GM23338 (cell line): ENCODE results near the gene CIT. TPM values are rescaled to one million over a fixed set of nuclear protein-coding genes. Genes with fewer than 3 reads are reported as not detected.

Experiments used
- ATAC-seq: fragments of 200-7000 bp; cut with Tn5 transposase; 3 replicates; pipeline ENCODE4 v1.9.1; 2020
- DNase-seq: peaks from one replicate; pipeline ENCODE4 v3.0.0-alpha.2; 2015; ENCODE audit warnings: low spot score
- H2AFZ ChIP-seq: fragments of 200-600 bp; sonication (generic); 2 replicates; pipeline ENCODE4 v1.8.0; 2016; ENCODE audit warnings: antibody characterized with exemption, mild to moderate bottlenecking, moderate library complexity
- H3F3A ChIP-seq: fragments of 200-600 bp; sonication (generic); replicated peaks from 2 replicates; pipeline ENCODE4 v1.8.0; 2017; ENCODE audit warnings: antibody characterized with exemption, mixed run types, low read depth
- H3K27ac ChIP-seq: fragments of 200-600 bp; sonication (generic); 2 replicates; pipeline ENCODE4 v1.6.1; 2016; ENCODE audit warnings: low read depth
- H3K27me3 ChIP-seq: fragments of 200-600 bp; sonication (generic); 2 replicates; pipeline ENCODE4 v1.8.0; 2016; ENCODE audit warnings: mild to moderate bottlenecking, mixed run types, moderate library complexity; ENCODE audit not compliant: insufficient read depth
- H3K36me3 ChIP-seq: fragments of 200-600 bp; sonication (generic); 2 replicates; pipeline ENCODE4 v1.8.0; 2016; ENCODE audit warnings: mild to moderate bottlenecking; ENCODE audit not compliant: insufficient read depth
- H3K4me1 ChIP-seq: fragments of 200-600 bp; sonication (generic); 2 replicates; pipeline ENCODE4 v1.8.0; 2016; ENCODE audit warnings: mild to moderate bottlenecking, moderate library complexity; ENCODE audit not compliant: insufficient read depth
- H3K4me2 ChIP-seq: fragments of 200-600 bp; sonication (generic); 2 replicates; pipeline ENCODE4 v1.7.1; 2017; ENCODE audit warnings: mixed run types
- H3K4me3 ChIP-seq: fragments of 200-600 bp; sonication (generic); 2 replicates; pipeline ENCODE4 v1.6.1; 2016; ENCODE audit warnings: mixed run types
- H3K79me2 ChIP-seq: fragments of 200-600 bp; sonication (generic); replicated peaks from 2 replicates; pipeline ENCODE4 v1.8.0; 2017; ENCODE audit warnings: mild to moderate bottlenecking; ENCODE audit not compliant: insufficient read depth
- H3K9me2 ChIP-seq: fragments of 200-600 bp; sonication (generic); 2 replicates; pipeline ENCODE4 v1.8.0; 2017; ENCODE audit not compliant: insufficient read depth
- H4K20me1 ChIP-seq: fragments of 200-600 bp; sonication (generic); replicated peaks from 2 replicates; pipeline ENCODE4 v1.8.0; 2017; ENCODE audit warnings: mild to moderate bottlenecking; ENCODE audit not compliant: insufficient read depth
- H3K27ac Mint-ChIP-seq: 2 replicates; pipeline ENCODE4 v1.8.0; 2020; ENCODE audit warnings: inconsistent platforms, mild to moderate bottlenecking, moderate library complexity, mixed read lengths
- H3K27me3 Mint-ChIP-seq: 3 replicates; pipeline ENCODE4 v1.8.0; 2022; ENCODE audit warnings: low read depth, mild to moderate bottlenecking, moderate library complexity, mixed read lengths, inconsistent platforms; ENCODE audit not compliant: insufficient read depth, poor library complexity
- H3K36me3 Mint-ChIP-seq: 3 replicates; pipeline ENCODE4 v1.8.0; 2021; ENCODE audit warnings: low read depth, mild to moderate bottlenecking, inconsistent platforms, moderate library complexity, mixed read lengths
- H3K4me1 Mint-ChIP-seq: 3 replicates; pipeline ENCODE4 v1.8.0; 2020; ENCODE audit warnings: mild to moderate bottlenecking, inconsistent platforms, mixed read lengths
- H3K4me3 Mint-ChIP-seq: 3 replicates; pipeline ENCODE4 v1.8.0; 2021; ENCODE audit warnings: moderate library complexity, mild to moderate bottlenecking, inconsistent platforms, mixed read lengths
- H3K9me3 Mint-ChIP-seq: 3 replicates; pipeline ENCODE4 v1.8.0; 2020; ENCODE audit warnings: moderate library complexity, mild to moderate bottlenecking, inconsistent platforms, mixed read lengths
- CREB1 ChIP-seq: fragments of 250-450 bp; sonication (Bioruptor Pico); IDR thresholded peaks from 2 replicates; pipeline ENCODE4 v1.5.0; 2020; ENCODE audit warnings: low read depth, mild to moderate bottlenecking, moderate library complexity
- EZH2 ChIP-seq: fragments of 200-600 bp; sonication (generic); IDR thresholded peaks from one replicate; pipeline ENCODE4 v1.8.0; 2017; ENCODE audit warnings: antibody characterized with exemption, mild to moderate bottlenecking, low read depth; ENCODE audit not compliant: unreplicated experiment
- JUNB ChIP-seq: IDR thresholded peaks from one replicate; pipeline ENCODE4 v1.6.1; 2016; ENCODE audit warnings: antibody characterized with exemption; ENCODE audit not compliant: unreplicated experiment
- NANOG ChIP-seq: IDR thresholded peaks from 2 replicates; pipeline ENCODE4 v1.6.1; 2016; ENCODE audit warnings: antibody characterized with exemption, borderline replicate concordance
- POLR2AphosphoS5 ChIP-seq: IDR thresholded peaks from 2 replicates; pipeline ENCODE4 v1.6.1; 2016; ENCODE audit warnings: antibody characterized with exemption, low read depth
- STAT1 ChIP-seq: IDR thresholded peaks from one replicate; pipeline ENCODE4 v1.6.1; 2016; ENCODE audit warnings: antibody characterized with exemption; ENCODE audit not compliant: unreplicated experiment
- ZNF114 ChIP-seq: fragments of 250-450 bp; sonication (Bioruptor Pico); IDR thresholded peaks from 2 replicates; pipeline ENCODE4 v1.5.0; 2020; ENCODE audit warnings: mild to moderate bottlenecking, moderate library complexity
- ZNF331 ChIP-seq: fragments of 250-450 bp; sonication (Bioruptor Pico); IDR thresholded peaks from 2 replicates; pipeline ENCODE4 v1.5.0; 2020; ENCODE audit warnings: low read depth, mild to moderate bottlenecking, moderate library complexity
- polyA plus RNA-seq: library from polyadenylated mRNA; unstranded; fragments of >200 nt; fragmentation: Nextera tagmentation; extraction: Ambion mirVana; gene quantifications from 2 replicates; pipeline ENCODE4 v1.2.1, GENCODE V29; 2016
- total RNA-seq: library from RNA; depleted of rRNA; stranded (reverse); fragments of >200 nt; shearing (Covaris generic); gene quantifications from 2 replicates; pipeline ENCODE4 v1.2.3, GENCODE V29; 2014
- TF ChIP-seq, protein P1 (sequence below): IDR thresholded peaks from 2 replicates; pipeline ENCODE4 v1.6.1; 2016; ENCODE audit warnings: antibody characterized with exemption
- TF ChIP-seq, protein P2 (sequence below): IDR thresholded peaks from one replicate; pipeline ENCODE4 v1.6.1; 2018; ENCODE audit warnings: antibody characterized with exemption; ENCODE audit not compliant: unreplicated experiment
- TF ChIP-seq, protein P3 (sequence below), 2 experiments: fragments of 200-600 bp in 1 of 2; sonication (generic) in 1 of 2; conservative IDR thresholded peaks; 2 replicates each; pipeline versions ENCODE4 v1.5.1 to v1.6.1; 2016 to 2017; ENCODE audit warnings: antibody characterized with exemption in 2 of 2, low read depth in 2 of 2, mild to moderate bottlenecking in 2 of 2, moderate library complexity in 1 of 2

CIT gene
- total and polyA plus RNA-seq, 2 experiments from 2014 or later: 9.7 to 47.8 TPM

DNA sequence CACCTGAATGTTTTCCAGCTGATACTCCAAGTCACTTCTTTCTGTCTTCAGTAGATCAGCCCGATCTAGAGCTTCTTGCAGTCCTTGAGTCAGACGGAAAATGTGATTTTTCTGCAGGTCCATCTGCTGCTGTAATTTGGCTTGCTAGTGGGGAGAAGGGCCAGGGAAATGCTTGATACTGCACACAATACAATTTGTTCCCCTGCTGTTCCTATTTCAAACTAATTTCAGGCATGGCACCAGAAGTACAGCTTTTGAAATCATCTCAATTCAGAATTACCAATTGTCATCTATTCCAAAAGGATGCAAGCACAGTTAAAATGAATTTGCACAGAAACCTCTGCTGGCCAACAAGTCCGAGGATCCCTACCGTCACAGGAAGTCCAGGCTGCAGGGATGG is 155.8 kb downstream of the CIT start (continued):
- TF ChIP-seq NANOG (no peak), POLR2AphosphoS5 (no peak), JUNB (no peak), ZNF331 (no peak), CREB1 (CRISPR knock-in tag) (no peak)
- TF ChIP-seq, protein P1, sequence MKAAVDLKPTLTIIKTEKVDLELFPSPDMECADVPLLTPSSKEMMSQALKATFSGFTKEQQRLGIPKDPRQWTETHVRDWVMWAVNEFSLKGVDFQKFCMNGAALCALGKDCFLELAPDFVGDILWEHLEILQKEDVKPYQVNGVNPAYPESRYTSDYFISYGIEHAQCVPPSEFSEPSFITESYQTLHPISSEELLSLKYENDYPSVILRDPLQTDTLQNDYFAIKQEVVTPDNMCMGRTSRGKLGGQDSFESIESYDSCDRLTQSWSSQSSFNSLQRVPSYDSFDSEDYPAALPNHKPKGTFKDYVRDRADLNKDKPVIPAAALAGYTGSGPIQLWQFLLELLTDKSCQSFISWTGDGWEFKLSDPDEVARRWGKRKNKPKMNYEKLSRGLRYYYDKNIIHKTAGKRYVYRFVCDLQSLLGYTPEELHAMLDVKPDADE: no peak

DNA sequence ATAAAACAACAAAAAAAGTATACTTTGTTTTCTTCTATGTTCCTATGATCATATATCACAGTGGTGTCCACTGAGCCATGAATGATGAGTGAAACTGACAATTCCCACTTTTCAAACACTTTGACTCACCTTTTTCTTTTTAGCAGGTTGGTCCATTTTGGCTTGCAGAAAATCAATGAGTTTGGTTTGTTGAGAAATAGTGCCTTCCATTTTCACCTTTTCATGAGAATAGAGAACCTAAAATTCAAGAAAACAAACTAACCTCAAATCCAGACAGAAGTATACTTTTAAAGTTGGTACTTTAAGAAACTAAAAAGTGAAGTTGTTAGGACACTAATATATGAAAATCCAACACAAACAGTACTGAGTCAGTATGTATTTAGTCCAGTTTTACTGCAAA is 156.8 kb downstream of the CIT start:
- no peaks in the 10 kb centered on the region for H3K79me2 ChIP-seq
- H2AFZ ChIP-seq: no peak overlapping the region
- H3K9me3 Mint-ChIP-seq: no peaks in the 10 kb centered on the region
- no peak overlapping the region for H3K27ac Mint-ChIP-seq
- no peaks in the 10 kb centered on the region for H3K27me3 ChIP-seq
- DNase-seq: no peak
- no peak overlapping the region for H3K27ac ChIP-seq
- H3K9me2 ChIP-seq: no peaks in the 10 kb centered on the region
- H4K20me1 ChIP-seq: no peaks in the 10 kb centered on the region
- no peak overlapping the region for H3K4me3 ChIP-seq
- no peaks in the 10 kb centered on the region; the same call in 2 of the 3 replicates for H3K4me1 Mint-ChIP-seq
- H3K36me3 ChIP-seq: peaks cover 15% of the 10 kb centered on the region
- no peaks in the 10 kb centered on the region for H3K27me3 Mint-ChIP-seq
- TF ChIP-seq POLR2AphosphoS5: no peak
- H3F3A ChIP-seq: no peaks in the 10 kb centered on the region
- no peak for ATAC-seq
- peaks cover 42% of the 10 kb centered on the region for H3K36me3 Mint-ChIP-seq
- H3K4me1 ChIP-seq: no peaks in the 10 kb centered on the region
- H3K4me2 ChIP-seq: no peak overlapping the region
- H3K4me3 Mint-ChIP-seq: no peak overlapping the region

DNA sequence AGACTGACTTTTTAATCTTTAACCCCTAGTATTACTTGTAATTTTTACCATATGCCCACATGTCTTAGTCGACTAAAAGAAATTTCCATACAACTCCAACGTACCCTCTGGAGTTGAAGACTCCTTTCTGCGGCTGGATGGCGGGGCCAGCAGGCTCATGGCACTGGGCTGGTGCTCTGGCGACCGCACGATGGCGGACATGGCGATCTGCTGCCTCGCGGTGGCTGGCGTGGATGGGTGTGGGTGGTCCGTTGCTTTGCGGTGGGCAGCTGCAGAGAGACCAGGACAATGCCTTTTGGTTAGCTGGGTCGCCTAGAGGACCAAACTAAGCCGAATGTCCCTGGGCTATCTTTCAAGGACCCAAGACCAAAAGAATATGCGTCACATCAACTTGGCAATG is 159.0 kb downstream of the CIT start:
- no peaks in the 10 kb centered on the region for H3K4me1 ChIP-seq
- H3K4me2 ChIP-seq: no peak overlapping the region
- no peak overlapping the region for H3K27ac Mint-ChIP-seq
- H3K4me3 Mint-ChIP-seq: no peak overlapping the region
- DNase-seq: no peak
- H2AFZ ChIP-seq: no peak overlapping the region
- no peak for TF ChIP-seq ZNF331
- no peaks in the 10 kb centered on the region for H3K27me3 Mint-ChIP-seq
- H3K27ac ChIP-seq: no peak overlapping the region
- H4K20me1 ChIP-seq: no peaks in the 10 kb centered on the region
- no peaks in the 10 kb centered on the region for H3K9me2 ChIP-seq
- no peaks in the 10 kb centered on the region for H3K27me3 ChIP-seq
- no peaks in the 10 kb centered on the region; the same call in 2 of the 3 replicates for H3K4me1 Mint-ChIP-seq
- no peaks in the 10 kb centered on the region for H3K79me2 ChIP-seq
- H3K36me3 ChIP-seq: peaks cover 23% of the 10 kb centered on the region
- H3K9me3 Mint-ChIP-seq: no peaks in the 10 kb centered on the region
- peaks cover 58% of the 10 kb centered on the region for H3K36me3 Mint-ChIP-seq
- no peaks in the 10 kb centered on the region for H3F3A ChIP-seq
- ATAC-seq: no peak
- H3K4me3 ChIP-seq: no peak overlapping the region

DNA sequence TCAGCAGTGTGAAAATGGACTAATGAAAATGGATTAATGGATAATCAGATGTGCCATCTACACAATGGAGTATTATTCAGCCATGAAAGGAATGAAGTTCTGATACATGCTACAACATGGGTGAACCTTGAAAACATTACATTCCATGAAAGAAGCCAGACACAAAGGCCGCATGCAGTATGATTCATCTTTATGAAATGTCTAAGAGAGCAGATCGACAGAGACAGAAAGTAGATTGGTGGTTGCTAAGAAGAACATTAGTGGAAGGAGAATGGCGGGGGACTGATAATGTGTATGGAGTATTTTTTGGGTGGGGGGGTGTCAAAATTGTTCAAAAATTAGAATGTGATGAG is 161.9 kb downstream of the CIT start:
- no peaks in the 10 kb centered on the region for H3K9me2 ChIP-seq
- Mint-ChIP-seq H3K27ac (no peak overlapping the region), H3K36me3 (peaks cover 79% of the 10 kb centered on the region), H3K27me3 (peaks cover under 1% of the 10 kb centered on the region), H3K4me3 (no peak overlapping the region), H3K4me1 (no peaks in the 10 kb centered on the region; the same call in 2 of the 3 replicates), H3K9me3 (no peaks in the 10 kb centered on the region)
- H3K4me1 ChIP-seq: no peaks in the 10 kb centered on the region
- peaks cover 29% of the 10 kb centered on the region for H3K36me3 ChIP-seq
- DNase-seq: no peak
- H3K79me2 ChIP-seq: no peaks in the 10 kb centered on the region
- no peaks in the 10 kb centered on the region; the same call in 1 of the 2 replicates for H4K20me1 ChIP-seq
- no peak overlapping the region for H3K4me3 ChIP-seq
- no peaks in the 10 kb centered on the region for H3K27me3 ChIP-seq
- ATAC-seq: no peak
- H3K4me2 ChIP-seq: no peak overlapping the region
- H3F3A ChIP-seq: no peaks in the 10 kb centered on the region
- no peak overlapping the region for H2AFZ ChIP-seq
- no peak overlapping the region for H3K27ac ChIP-seq
- TF ChIP-seq, protein P2, sequence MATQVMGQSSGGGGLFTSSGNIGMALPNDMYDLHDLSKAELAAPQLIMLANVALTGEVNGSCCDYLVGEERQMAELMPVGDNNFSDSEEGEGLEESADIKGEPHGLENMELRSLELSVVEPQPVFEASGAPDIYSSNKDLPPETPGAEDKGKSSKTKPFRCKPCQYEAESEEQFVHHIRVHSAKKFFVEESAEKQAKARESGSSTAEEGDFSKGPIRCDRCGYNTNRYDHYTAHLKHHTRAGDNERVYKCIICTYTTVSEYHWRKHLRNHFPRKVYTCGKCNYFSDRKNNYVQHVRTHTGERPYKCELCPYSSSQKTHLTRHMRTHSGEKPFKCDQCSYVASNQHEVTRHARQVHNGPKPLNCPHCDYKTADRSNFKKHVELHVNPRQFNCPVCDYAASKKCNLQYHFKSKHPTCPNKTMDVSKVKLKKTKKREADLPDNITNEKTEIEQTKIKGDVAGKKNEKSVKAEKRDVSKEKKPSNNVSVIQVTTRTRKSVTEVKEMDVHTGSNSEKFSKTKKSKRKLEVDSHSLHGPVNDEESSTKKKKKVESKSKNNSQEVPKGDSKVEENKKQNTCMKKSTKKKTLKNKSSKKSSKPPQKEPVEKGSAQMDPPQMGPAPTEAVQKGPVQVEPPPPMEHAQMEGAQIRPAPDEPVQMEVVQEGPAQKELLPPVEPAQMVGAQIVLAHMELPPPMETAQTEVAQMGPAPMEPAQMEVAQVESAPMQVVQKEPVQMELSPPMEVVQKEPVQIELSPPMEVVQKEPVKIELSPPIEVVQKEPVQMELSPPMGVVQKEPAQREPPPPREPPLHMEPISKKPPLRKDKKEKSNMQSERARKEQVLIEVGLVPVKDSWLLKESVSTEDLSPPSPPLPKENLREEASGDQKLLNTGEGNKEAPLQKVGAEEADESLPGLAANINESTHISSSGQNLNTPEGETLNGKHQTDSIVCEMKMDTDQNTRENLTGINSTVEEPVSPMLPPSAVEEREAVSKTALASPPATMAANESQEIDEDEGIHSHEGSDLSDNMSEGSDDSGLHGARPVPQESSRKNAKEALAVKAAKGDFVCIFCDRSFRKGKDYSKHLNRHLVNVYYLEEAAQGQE: no peak
- TF ChIP-seq JUNB (no peak), STAT1 (no peak), ZNF114 (CRISPR knock-in tag) (no peak), ZNF331 (no peak), EZH2 (no peak), CREB1 (CRISPR knock-in tag) (no peak), POLR2AphosphoS5 (no peak)
- TF ChIP-seq, protein P1: no peak
- TF ChIP-seq, protein P3, sequence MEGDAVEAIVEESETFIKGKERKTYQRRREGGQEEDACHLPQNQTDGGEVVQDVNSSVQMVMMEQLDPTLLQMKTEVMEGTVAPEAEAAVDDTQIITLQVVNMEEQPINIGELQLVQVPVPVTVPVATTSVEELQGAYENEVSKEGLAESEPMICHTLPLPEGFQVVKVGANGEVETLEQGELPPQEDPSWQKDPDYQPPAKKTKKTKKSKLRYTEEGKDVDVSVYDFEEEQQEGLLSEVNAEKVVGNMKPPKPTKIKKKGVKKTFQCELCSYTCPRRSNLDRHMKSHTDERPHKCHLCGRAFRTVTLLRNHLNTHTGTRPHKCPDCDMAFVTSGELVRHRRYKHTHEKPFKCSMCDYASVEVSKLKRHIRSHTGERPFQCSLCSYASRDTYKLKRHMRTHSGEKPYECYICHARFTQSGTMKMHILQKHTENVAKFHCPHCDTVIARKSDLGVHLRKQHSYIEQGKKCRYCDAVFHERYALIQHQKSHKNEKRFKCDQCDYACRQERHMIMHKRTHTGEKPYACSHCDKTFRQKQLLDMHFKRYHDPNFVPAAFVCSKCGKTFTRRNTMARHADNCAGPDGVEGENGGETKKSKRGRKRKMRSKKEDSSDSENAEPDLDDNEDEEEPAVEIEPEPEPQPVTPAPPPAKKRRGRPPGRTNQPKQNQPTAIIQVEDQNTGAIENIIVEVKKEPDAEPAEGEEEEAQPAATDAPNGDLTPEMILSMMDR (conservative IDR thresholded peaks at IDR 0.05; ENCODE audit: low read depth in 2 of 2): no peak
